Heart right ventricle (tissue), 16 donors: Measurements from ENCODE around the gene KRTAP5-8. TPM values are rescaled to one million over a fixed set of nuclear protein-coding genes. Genes with fewer than 3 reads are reported as not detected.

ENCODE experiments used
- ATAC-seq, 8 donors: fragments of 200-7000 bp; cut with Tn5 transposase; one replicate each; pipeline ENCODE4 v1.9.1; 2020; ENCODE audit warnings: mild to moderate bottlenecking in 8 of 8, moderate library complexity in 8 of 8, moderate number of reproducible peaks in 1 of 8
- DNase-seq, 2 donors: peaks; one replicate each; pipeline ENCODE4 v3.0.0-alpha.2; 2020
- H3K27ac ChIP-seq, 10 donors: fragments of 200-600 bp; sonication (generic) in 2 of 10; one replicate each; pipeline versions ENCODE4 v1.5.0 to v1.8.0; 2020 to 2022; ENCODE audit warnings: mild to moderate bottlenecking in 3 of 10
- H3K27me3 ChIP-seq, 7 donors: fragments of 200-600 bp; one replicate each; pipeline ENCODE4 v1.8.0; 2021 to 2022; ENCODE audit warnings: mild to moderate bottlenecking in 2 of 7
- H3K36me3 ChIP-seq, 9 donors: fragments of 200-600 bp; sonication (generic) in 1 of 9; one replicate each; pipeline versions ENCODE4 v1.5.0 to v1.8.0; 2020 to 2022; ENCODE audit warnings: mild to moderate bottlenecking in 2 of 9
- H3K4me1 ChIP-seq, 9 donors: fragments of 200-600 bp; sonication (generic) in 1 of 9; one replicate each; pipeline versions ENCODE4 v1.5.0 to v1.8.0; 2020 to 2022; ENCODE audit warnings: mild to moderate bottlenecking in 4 of 9
- H3K4me3 ChIP-seq, 10 donors: fragments of 200-600 bp; sonication (generic) in 2 of 10; one replicate each; pipeline versions ENCODE4 v1.5.0 to v1.8.0; 2020 to 2022; ENCODE audit warnings: mild to moderate bottlenecking in 7 of 10, moderate library complexity in 2 of 10
- H3K9me3 ChIP-seq, 11 donors: fragments of 200-600 bp in 10 of 11; sonication (generic) in 2 of 11; one replicate each; pipeline versions ENCODE4 v1.5.0 to v1.8.0; 2013 to 2022; ENCODE audit warnings: mild to moderate bottlenecking in 2 of 11, control low read depth in 1 of 11, moderate library complexity in 1 of 11
- CTCF ChIP-seq, 9 donors: fragments of 200-600 bp; sonication (generic) in 2 of 9; IDR thresholded peaks; one replicate each; pipeline versions ENCODE4 v1.5.0 to v1.8.0; 2021 to 2022; ENCODE audit warnings: antibody characterized with exemption in 9 of 9, mild to moderate bottlenecking in 5 of 9, moderate library complexity in 1 of 9
- WGBS, 2 donors: extraction: QIAGEN DNeasy Blood & Tissue Kit; methylation state at CpG; one replicate each; pipeline ENCODE4 v1.1.7; 2013; ENCODE audit warnings: inconsistent platforms in 1 of 2; 5-methylcytosine and 5-hydroxymethylcytosine counted together
- intact Hi-C, 10 donors: fragments of 100-400 bp; cut with DNase I; formaldehyde crosslinking; loops; one replicate each; pipeline versions ENCODE4 v1.11.1 to v1.14.2; 2022
- polyA plus RNA-seq, 2 donors: library from polyadenylated mRNA; stranded (reverse); fragments of 200-250 nt; gene quantifications; one replicate each; pipeline ENCODE4 v1.2.3, GENCODE V29; 2013
- total RNA-seq, 10 donors: library from RNA; stranded (reverse); fragmentation: NEBNext Ultra II Directional in 3 of 10; extraction: Animal tissue kit (Norgen Biotek cat#: 25700) in 3 of 10; gene quantifications; one replicate each; pipeline versions ENCODE4 v1.2.1 to v1.2.4, GENCODE V29; 2021 to 2023
- donor health status: Arrhythmogenic right ventricular cardiomyopathy.
- donor health status: ischemic (EF 13 %, LVEDD 7.1; RV severe dilation, severe dysfunction).
- donor health status: healthy with polysubstance abuse.
- donor health status: DM: no; HTN: yes; CAD: no.
- donor health status: DM: no; HTN: no; CAD: no.
- donor health status: ischemic (EF 25% LVEDD 6.9; RV normal size, moderate dysfunction).
- donor health status: ischemic (EF 25% LVEDD 5.7; RV mildly dilated, moderate dysfunction).
- donor health status: healthy.
- donor health status: DM: yes; HTN: yes; CAD: no.
- donor health status: Ischemic cardiomyopathy.
- donor health status: ischemic (EF 35%, LVEDD 5.7; RV mildly dilated, moderate dysfunction).
- donor health status: nonischemic (EF 11% LVEDD 7.7; RV severe dilation, severe dysfunction).
- donor health status: DM: yes; HTN: yes; CAD: no.
- donor health status: PGD.
- donor health status: ischemic (EF 29% LVEDD 5.4; RV normal size, mild dysfunction).
- donor health status: nonischemic (EF 23%, LVEDD 6.1; RV moderate dilation, normal function).

The KRTAP5-8 gene
- total and polyA plus RNA-seq, 12 donors: not detected

- peaks cover 0 to 20% (median 0%) of the 10 kb centered on the region in 9 donors for H3K4me1 ChIP-seq
- H3K27ac ChIP-seq: no peak overlapping the region
- H3K36me3 ChIP-seq: peaks cover 0 to 63% (median 20%) of the 10 kb centered on the region in 9 donors
- DNase-seq (no peak), ATAC-seq (no peak)
- WGBS, 2 donors: 45 to 55% methylated on average over 10 of the region's 10 CpGs
- TF ChIP-seq CTCF (IDR thresholded peaks at IDR 0.05): no peak
- H3K9me3 ChIP-seq: peaks cover 0 to 32% (median 17%) of the 10 kb centered on the region in 11 donors
- no peaks in the 10 kb centered on the region for H3K27me3 ChIP-seq
- intact Hi-C loops: no loop called here
- no peak overlapping the region for H3K4me3 ChIP-seq
Measured at GRCh38 chr11:71504531-71504930, 33.3 kb upstream of the KRTAP5-8 start.

DNA sequence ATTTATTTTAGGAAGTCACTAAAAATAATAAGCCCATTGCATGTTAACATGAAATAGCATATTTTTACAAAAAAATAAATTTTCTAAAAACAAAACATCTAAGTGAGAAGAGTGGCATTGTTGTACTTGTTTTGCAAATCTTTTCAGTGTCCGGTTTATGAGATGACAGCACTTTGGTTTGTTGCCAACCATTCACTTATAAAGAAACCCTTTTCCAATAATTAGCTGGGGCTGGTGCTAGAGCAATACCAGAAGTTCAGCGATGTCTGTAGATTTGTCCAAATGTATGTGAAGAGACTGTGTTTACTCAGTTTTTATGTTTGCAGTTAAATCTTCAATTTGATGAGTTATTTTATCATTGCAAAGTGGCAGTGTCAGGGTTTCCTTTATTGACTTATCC, 32.8 kb upstream of the KRTAP5-8 start:
- no peaks in the 10 kb centered on the region for H3K27me3 ChIP-seq
- TF ChIP-seq CTCF (IDR thresholded peaks at IDR 0.05): no peak
- 41 to 49% methylated on average over 2 of the region's 2 CpGs for WGBS, 2 donors
- peaks cover 0 to 20% (median 0%) of the 10 kb centered on the region in 9 donors for H3K4me1 ChIP-seq
- peaks cover 0 to 36% (median 21%) of the 10 kb centered on the region in 11 donors for H3K9me3 ChIP-seq
- intact Hi-C loops: no loop called here
- peaks cover 0 to 58% (median 15%) of the 10 kb centered on the region in 9 donors for H3K36me3 ChIP-seq
- no peak for ATAC-seq
- no peak overlapping the region for H3K4me3 ChIP-seq
- H3K27ac ChIP-seq: no peak overlapping the region
- no peak for DNase-seq

DNA sequence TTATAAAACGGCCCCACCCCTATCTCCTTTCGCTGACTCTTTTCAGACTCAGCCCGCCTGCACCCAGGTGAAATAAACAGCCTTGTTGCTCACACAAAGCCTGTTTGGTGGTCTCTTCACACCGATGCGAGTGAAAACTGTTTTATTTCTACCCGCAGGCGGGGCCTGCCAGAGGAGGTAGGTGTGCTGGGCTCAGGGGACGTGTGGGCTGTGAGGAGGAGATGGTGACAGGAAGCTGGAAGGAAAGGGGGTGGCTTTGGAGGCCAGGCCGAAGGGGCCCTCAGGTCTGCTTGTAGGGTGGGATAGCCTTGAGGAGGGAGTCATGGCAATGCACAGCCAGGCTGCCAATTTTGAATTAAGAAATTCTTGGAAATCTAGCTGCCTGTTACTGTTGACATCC, 32.0 kb upstream of the KRTAP5-8 start:
- no peak for ATAC-seq
- Histone ChIP-seq H3K4me3 (no peak overlapping the region), H3K4me1 (peaks cover 0 to 13% (median 0%) of the 10 kb centered on the region in 9 donors), H3K27ac (no peak overlapping the region), H3K9me3 (peaks cover 0 to 44% (median 29%) of the 10 kb centered on the region in 11 donors), H3K27me3 (no peaks in the 10 kb centered on the region), H3K36me3 (peaks cover 0 to 50% (median 12%) of the 10 kb centered on the region in 9 donors)
- intact Hi-C loops: no loop called here
- 79 to 84% methylated on average over 9 of the region's 9 CpGs for WGBS, 2 donors
- TF ChIP-seq CTCF (IDR thresholded peaks at IDR 0.05): no peak
- DNase-seq: no peak

GRCh38 chr11:71507102-71507501, 30.7 kb upstream of the KRTAP5-8 start:
- no peak overlapping the region for H3K4me3 ChIP-seq
- intact Hi-C loops: no loop called here
- no peaks in the 10 kb centered on the region for H3K27me3 ChIP-seq
- ATAC-seq: no peak
- H3K4me1 ChIP-seq: peaks cover 0 to 8% (median 0%) of the 10 kb centered on the region in 9 donors
- no peak for DNase-seq
- H3K9me3 ChIP-seq: peaks cover 0 to 54% (median 32%) of the 10 kb centered on the region in 11 donors
- WGBS, 2 donors: 90 to 96% methylated on average over 5 of the region's 5 CpGs
- no peak overlapping the region for H3K27ac ChIP-seq
- no peak for TF ChIP-seq CTCF (IDR thresholded peaks at IDR 0.05)
- peaks cover 0 to 37% (median 4%) of the 10 kb centered on the region in 9 donors for H3K36me3 ChIP-seq
